ES-I3 (cell line): ENCODE measurements around the gene SMOC1.
"Not testable (repeated sequence)": the region's sequence is repeated elsewhere in the genome, so short reads cannot be mapped to it uniquely, and the experiment has no call there.

Experiments used
- H3K36me3 ChIP-seq: 2 replicates; pipeline ENCODE4 v1.6.1; 2013; ENCODE audit warnings: mild to moderate bottlenecking, low read length, control low read depth, moderate library complexity; ENCODE audit not compliant: insufficient read depth
- H3K4me1 ChIP-seq: 2 replicates; pipeline ENCODE4 v1.6.1; 2013; ENCODE audit warnings: mild to moderate bottlenecking, control low read depth, low read length; ENCODE audit not compliant: insufficient read depth
- H3K9ac ChIP-seq: 2 replicates; pipeline ENCODE4 v1.6.1; 2013; ENCODE audit warnings: low read depth, mild to moderate bottlenecking, low read length, moderate library complexity
- H3K9me3 ChIP-seq: 2 replicates; pipeline ENCODE4 v1.6.1; 2013; ENCODE audit warnings: mild to moderate bottlenecking, low read length, moderate library complexity; ENCODE audit not compliant: control insufficient read depth, insufficient read depth

SMOC1 gene

DNA sequence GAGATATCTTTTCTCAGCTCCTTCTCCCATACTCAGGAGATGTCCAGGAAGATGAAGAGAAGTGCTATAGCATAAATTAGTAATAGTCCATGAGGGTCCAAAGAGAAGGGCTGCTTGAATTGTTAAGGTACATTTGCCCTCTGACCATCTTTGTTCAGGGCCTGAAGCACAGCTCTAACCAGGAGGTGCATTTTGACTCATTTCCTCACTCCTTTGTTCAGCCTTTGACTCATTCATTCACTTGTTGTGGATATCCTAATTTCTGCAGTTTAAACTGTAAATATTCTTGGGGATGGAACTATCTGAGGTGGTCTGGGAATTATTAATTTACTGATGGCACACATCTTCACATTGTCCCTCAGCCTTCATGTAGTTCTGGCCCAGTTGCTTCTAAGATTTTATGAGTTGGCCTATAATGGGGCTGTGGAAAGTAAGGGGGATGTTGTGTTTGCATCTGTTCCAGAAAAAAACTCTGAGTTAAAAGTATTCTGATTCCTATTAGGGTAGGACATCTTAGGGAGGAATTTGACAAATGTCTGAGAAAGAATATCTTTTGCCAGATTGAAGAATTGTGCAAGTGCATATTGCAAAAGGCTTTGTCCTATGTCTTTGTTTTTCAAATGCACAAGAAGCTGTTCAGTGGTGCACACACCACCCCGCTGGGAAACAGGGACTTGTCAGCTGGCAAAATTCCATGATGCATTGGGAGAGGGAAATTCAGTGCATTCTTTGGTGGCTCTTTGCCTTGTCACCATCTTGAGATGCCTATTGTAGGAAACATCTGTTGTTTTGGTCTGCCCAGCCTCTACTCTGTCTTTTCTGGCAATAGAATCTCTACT, 22.1 kb downstream of the SMOC1 start:
- Histone ChIP-seq H3K36me3 (no peaks in the 10 kb centered on the region), H3K9me3 (peaks cover 7% of the 10 kb centered on the region; the same call in 1 of the 2 replicates), H3K4me1 (no peaks in the 10 kb centered on the region), H3K9ac (no peak overlapping the region)

DNA sequence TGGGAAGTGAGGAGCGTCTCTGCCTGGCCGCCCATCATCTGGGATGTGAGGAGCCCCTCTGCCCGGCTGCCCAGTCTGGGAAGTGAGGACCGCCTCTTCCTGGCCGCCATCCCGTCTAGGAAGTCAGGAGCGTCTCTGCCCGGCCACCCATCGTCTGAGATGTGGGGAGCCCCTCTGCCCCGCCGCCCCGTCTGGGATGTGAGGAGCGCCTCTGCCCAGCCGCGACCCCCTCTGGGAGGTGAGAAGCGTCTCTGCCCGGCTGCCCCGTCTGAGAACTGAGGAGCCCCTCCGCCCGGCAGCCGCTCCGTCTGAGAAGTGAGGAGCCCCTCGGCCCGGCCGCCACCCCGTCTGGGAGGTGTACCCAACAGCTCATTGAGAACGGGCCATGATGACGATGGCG, 23.8 kb downstream of the SMOC1 start:
- H3K9me3 ChIP-seq, H3K9ac ChIP-seq, H3K4me1 ChIP-seq: not testable (repeated sequence)

DNA sequence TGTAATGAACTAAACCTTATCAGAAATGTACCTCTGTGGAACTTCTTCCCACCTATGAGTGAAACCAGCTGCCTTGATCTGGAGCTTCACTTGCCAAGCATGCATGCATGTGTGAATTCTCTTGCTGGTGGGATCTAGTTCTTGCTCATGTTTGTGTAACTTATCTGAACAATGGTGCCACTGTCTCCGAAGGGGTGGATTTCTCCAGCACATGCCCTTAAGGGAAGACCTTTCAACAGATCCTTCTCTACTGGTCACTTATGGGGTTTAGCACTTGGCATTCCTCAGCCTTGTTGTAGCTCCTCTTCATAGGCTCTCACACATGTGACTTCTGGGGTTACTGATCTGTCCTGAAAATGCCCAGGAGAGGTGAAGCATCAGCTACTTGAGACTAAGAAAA, 25.0 kb downstream of the SMOC1 start:
- Histone ChIP-seq H3K9me3 (peaks cover 4% of the 10 kb centered on the region; the same call in 1 of the 2 replicates), H3K4me1 (no peaks in the 10 kb centered on the region), H3K9ac (no peak overlapping the region), H3K36me3 (no peaks in the 10 kb centered on the region)

More for the DNA sequence above, 23.8 kb downstream of the SMOC1 start:
- not testable (repeated sequence) for H3K36me3 ChIP-seq

DNA sequence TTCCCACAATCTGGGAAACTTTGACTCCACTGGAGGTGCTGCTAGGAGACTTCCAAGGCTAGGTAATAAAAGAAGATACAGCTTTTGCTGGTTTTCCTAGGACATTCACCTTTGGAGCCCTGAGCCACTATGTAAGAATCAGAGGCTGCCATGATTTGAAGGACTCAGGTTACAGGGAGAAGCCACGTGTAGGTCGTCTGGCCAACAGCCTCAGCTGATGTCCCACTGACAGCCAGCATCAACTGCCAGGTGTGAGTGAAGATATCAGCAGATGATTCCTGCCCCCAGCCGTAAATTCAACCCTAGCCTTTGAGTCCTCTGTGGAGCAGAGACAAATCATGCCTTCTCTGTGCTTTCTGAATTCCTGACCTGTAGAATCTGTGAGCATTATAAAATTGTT, 27.0 kb downstream of the SMOC1 start:
- H3K36me3 ChIP-seq: no peaks in the 10 kb centered on the region
- peaks cover 4% of the 10 kb centered on the region; the same call in 1 of the 2 replicates for H3K9me3 ChIP-seq
- no peaks in the 10 kb centered on the region for H3K4me1 ChIP-seq
- no peak overlapping the region for H3K9ac ChIP-seq

- H3K4me1 ChIP-seq: no peaks in the 10 kb centered on the region
- H3K36me3 ChIP-seq: no peaks in the 10 kb centered on the region
- no peak overlapping the region for H3K9ac ChIP-seq
Measured at GRCh38 chr14:69909826-69910550, 30.8 kb downstream of the SMOC1 start.

DNA sequence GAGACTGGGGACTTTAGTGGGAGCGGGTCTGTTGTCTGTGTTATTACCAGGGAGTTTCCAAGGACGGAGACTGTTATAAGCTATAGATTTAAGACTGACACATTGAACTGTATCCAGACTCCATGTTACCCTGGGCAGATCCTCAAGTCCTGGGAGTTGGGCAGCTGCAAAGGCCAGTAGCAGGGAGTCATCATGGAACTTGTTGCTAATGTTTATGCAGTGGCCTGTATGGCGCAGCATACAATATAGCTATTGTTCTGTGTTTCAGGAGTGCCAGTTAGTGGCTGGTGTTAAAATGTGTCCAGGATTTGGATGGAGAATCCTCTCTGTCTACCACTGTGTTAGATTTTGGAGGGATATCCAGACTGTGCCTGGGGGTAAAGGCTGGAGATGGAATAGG, 31.7 kb downstream of the SMOC1 start:
- H3K4me1 ChIP-seq: no peaks in the 10 kb centered on the region
- no peak overlapping the region for H3K9ac ChIP-seq
- no peaks in the 10 kb centered on the region for H3K36me3 ChIP-seq
- no peaks in the 10 kb centered on the region for H3K9me3 ChIP-seq

More at GRCh38 chr14:69909826-69910550, 30.8 kb downstream of the SMOC1 start:
- H3K9me3 ChIP-seq: no peaks in the 10 kb centered on the region

- no peaks in the 10 kb centered on the region for H3K4me1 ChIP-seq
- H3K9ac ChIP-seq: no peak overlapping the region
- no peaks in the 10 kb centered on the region for H3K36me3 ChIP-seq
- H3K9me3 ChIP-seq: no peaks in the 10 kb centered on the region
Measured at GRCh38 chr14:69913686-69914085, 34.5 kb downstream of the SMOC1 start.

- H3K9me3 ChIP-seq: no peaks in the 10 kb centered on the region
- no peaks in the 10 kb centered on the region for H3K36me3 ChIP-seq
- no peaks in the 10 kb centered on the region for H3K4me1 ChIP-seq
- no peak overlapping the region for H3K9ac ChIP-seq
Measured at GRCh38 chr14:69916396-69916795, 37.2 kb downstream of the SMOC1 start.

- Histone ChIP-seq H3K9ac (no peak overlapping the region), H3K4me1 (no peaks in the 10 kb centered on the region), H3K9me3 (no peaks in the 10 kb centered on the region), H3K36me3 (no peaks in the 10 kb centered on the region)
Measured at GRCh38 chr14:69917287-69917686, 38.1 kb downstream of the SMOC1 start.

GRCh38 chr14:69919815-69920214, 40.6 kb downstream of the SMOC1 start:
- Histone ChIP-seq H3K4me1 (no peaks in the 10 kb centered on the region), H3K9me3 (no peaks in the 10 kb centered on the region), H3K9ac (no peak overlapping the region), H3K36me3 (no peaks in the 10 kb centered on the region)

- no peak overlapping the region for H3K9ac ChIP-seq
- no peaks in the 10 kb centered on the region for H3K36me3 ChIP-seq
- no peaks in the 10 kb centered on the region for H3K9me3 ChIP-seq
- H3K4me1 ChIP-seq: no peaks in the 10 kb centered on the region
Measured at GRCh38 chr14:69921052-69921451, 41.8 kb downstream of the SMOC1 start.

DNA sequence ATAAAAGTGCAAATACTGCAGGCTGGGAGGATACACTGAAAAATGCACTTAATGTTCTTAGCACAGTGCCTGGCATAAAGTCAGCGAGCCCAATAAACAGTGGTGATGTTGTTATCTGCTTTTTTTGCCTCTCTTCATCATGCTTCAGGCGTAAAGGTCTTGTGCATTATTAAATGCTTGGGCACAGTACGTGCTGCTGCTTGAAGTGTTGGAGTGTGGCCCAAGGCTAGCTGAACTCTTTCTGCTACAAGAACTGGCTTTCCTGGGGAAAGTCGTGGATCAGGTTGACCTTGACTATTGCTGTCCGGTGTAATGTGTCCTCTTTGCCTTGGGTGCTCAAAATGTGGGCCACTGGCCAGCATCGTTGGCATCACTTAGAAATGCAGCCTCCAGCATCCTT, 43.0 kb downstream of the SMOC1 start:
- H3K9me3 ChIP-seq: no peaks in the 10 kb centered on the region
- no peak overlapping the region for H3K9ac ChIP-seq
- no peaks in the 10 kb centered on the region for H3K4me1 ChIP-seq
- no peaks in the 10 kb centered on the region for H3K36me3 ChIP-seq

GRCh38 chr14:69924201-69924600, 45.0 kb downstream of the SMOC1 start:
- Histone ChIP-seq H3K4me1 (no peaks in the 10 kb centered on the region), H3K36me3 (no peaks in the 10 kb centered on the region), H3K9ac (no peak overlapping the region), H3K9me3 (no peaks in the 10 kb centered on the region)

GRCh38 chr14:69928111-69928523, 48.9 kb downstream of the SMOC1 start:
- H3K9me3 ChIP-seq: no peaks in the 10 kb centered on the region
- no peaks in the 10 kb centered on the region for H3K4me1 ChIP-seq
- H3K9ac ChIP-seq: no peak overlapping the region
- H3K36me3 ChIP-seq: no peaks in the 10 kb centered on the region
